CD4-positive, alpha-beta T cell treated with Interleukin-12 subunit alpha and Interleukin-12 subunit beta, for 1 hour (primary cell): ENCODE data around the gene ATPAF1.
"Not testable (repeated sequence)": the region's sequence is repeated elsewhere in the genome, so short reads cannot be mapped to it uniquely, and the experiment has no call there.

ENCODE experiments used
- DNase-seq: peaks from one replicate; pipeline ENCODE4 v3.0.0-alpha.2; 2020

Gene ATPAF1, protein sequence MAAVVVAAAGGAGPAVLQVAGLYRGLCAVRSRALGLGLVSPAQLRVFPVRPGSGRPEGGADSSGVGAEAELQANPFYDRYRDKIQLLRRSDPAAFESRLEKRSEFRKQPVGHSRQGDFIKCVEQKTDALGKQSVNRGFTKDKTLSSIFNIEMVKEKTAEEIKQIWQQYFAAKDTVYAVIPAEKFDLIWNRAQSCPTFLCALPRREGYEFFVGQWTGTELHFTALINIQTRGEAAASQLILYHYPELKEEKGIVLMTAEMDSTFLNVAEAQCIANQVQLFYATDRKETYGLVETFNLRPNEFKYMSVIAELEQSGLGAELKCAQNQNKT

GRCh38 chr1:46667782-46668760, at the start of gene ATPAF1:
ATPAF1 (minus strand) TSS chr1:46668364; CDS start chr1:46668322, 42 bp downstream.
- peak; percentile 72 for DNase-seq

DNA sequence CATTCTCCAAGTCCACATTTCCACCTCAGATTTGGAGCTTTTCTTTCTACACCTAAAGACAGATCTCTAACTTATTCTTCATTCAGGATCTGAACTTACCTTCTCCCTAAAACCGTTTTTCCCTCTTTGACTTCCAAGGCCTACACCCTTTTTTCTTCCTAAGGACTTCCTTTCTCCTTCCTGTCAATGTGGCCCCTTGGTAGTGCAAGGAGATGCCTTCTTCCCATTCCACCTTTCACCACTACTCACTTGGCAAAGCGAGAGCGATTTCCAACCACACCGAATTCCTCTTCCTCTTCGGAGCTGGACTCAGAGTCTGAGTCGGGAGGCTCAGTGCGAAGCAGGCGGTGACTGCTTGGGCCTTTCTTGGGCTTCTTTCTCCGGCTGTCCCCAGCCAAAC, 49.5 kb upstream of the ATPAF1 start:
- DNase-seq = no peak

DNA sequence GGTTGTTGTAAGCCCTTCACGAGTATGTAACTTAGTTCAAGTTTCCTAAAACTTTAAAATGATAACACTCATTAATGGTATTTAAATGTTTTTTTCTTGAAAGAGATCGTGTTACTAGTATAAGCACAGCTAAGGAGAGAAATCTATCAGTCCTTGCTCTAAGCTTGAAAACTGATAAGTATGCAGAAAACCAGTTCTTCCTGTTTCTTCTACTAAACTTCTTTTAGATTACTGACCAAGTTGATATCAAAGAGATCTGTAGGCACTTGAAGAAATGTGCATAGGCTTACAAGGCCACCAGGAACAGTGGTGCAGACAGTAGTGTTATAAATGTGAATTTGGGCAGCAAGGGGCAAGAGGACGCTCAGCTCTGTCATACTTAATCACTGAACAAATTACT, 46.8 kb upstream of the ATPAF1 start:
- DNase-seq = no peak

GRCh38 chr1:46708121-46708520, 40.0 kb upstream of the ATPAF1 start:
- no peak for DNase-seq

GRCh38 chr1:46705408-46705807, 37.2 kb upstream of the ATPAF1 start:
- DNase-seq = no peak

GRCh38 chr1:46703927-46704641, 35.9 kb upstream of the ATPAF1 start:
- DNase-seq = no peak

DNA sequence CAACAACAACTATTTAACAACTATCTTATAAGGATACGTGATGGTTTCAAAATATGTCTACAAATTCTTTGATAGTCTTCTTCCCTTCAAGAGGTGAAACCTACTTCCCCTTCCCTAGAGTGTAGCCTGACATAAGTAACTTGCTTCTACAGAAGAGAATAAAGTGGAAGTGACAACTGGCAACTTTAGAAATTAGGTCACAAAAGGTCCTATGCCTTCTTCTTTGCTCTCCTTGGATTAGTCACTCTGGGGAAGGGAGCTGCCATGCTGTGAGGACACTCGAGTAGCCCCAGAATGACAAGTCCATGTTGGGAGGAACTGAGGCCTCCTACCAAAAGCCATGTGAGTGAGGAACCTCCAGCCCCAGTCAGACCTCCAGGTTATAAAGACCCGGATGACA, 31.5 kb upstream of the ATPAF1 start:
- DNase-seq = no peak

GRCh38 chr1:46697053-46697452, 28.9 kb upstream of the ATPAF1 start:
- DNase-seq = no peak

- not testable (repeated sequence) for DNase-seq
Observed at GRCh38 chr1:46694676-46695075, 26.5 kb upstream of the ATPAF1 start.

DNA sequence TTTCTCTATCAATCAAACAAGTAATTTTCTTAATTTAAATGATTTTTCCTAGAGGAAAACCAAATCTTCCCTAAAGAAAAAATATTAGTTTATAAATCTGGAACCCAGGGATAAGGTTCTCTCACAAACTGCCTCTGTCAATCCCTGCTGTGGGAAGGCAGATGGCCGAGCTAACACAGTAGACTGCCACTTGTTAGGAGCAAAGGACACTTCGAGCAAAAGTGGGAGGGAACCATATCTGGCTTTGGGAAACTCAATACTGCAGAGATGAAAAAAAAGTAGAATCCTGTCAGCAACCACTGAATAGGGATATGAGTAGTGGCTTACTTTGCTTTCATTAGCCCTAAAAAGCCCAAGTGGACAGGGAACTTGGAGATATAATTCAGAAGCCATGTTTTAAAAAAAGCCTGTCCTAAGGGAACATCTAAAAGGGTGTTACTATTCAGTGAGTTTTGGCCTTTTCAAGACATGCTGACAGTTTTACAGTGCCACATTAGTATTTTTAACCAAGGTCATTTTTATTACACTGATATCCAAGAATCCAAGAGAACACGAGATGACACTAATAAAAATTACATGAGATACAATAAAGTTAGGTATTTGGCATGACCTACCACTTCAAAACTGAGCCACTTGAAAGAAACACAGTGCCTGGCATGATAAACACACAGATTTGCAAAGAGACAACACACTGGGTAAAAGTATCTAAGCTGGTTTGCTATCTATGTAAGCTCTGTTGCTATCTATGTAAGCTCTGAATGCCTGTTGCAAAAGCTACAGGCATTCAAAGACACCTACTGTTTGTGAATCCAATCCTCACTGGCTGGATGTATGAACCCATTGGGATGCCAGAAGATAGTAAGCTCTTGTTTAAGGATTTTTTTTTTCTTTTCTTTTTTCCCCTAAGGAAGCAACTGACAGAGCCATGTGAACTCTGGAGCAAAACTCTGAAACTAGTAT, 24.9 kb upstream of the ATPAF1 start:
- no peak for DNase-seq

GRCh38 chr1:46691997-46692790, 24.0 kb upstream of the ATPAF1 start:
- DNase-seq = no peak

- DNase-seq = no peak
Observed at GRCh38 chr1:46690931-46691421, 22.8 kb upstream of the ATPAF1 start.

- no peak for DNase-seq
Observed at GRCh38 chr1:46689897-46690296, 21.7 kb upstream of the ATPAF1 start.

DNA sequence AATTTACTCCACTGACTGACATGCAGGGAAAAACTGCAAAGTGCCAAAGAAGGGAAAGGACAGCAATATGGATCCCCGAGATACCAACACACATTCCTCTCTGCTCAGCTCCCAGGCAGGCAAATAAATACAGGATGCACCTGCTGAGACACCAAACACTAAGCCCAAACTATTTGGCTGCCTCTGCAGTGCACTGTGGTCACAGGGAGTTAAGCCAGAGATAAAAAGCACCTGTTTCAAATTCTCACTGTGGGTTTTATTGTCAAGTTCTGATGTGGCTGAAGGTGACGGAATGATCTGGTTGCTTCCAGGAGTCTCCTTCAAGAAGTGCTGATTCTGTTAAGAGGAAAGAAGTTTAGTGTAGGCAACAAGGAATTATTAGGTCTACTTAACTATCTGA, 21.2 kb upstream of the ATPAF1 start:
- no peak for DNase-seq

DNA sequence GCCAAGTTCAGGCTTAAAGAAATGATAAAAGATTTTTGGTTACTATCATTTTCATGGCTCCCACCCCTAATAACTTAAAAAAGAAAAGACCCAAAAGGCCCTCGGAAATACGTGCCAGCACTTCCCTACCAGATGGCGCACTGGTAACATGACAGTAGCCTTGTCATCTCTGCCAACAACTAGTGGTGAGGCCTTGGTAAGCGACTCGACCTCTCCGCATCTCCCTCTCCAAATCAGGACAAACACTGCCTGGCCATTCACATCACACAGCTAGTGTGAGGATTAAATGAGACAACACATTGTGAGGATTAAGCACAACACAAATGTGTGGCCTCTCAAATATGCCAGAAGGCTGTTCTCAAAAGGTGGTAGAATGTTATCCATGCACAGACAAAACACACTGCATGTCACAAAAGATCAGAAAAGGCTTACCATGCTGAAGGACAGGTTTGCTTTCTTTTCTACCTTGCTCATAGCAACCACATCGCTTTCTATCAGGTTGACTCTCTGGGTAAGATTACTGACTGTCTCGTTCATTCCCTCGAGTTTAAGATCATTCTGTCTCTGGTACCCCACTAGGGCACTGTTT, 19.9 kb upstream of the ATPAF1 start:
- DNase-seq = no peak

- DNase-seq = no peak
Observed at GRCh38 chr1:46687093-46687659, 19.0 kb upstream of the ATPAF1 start.

DNA sequence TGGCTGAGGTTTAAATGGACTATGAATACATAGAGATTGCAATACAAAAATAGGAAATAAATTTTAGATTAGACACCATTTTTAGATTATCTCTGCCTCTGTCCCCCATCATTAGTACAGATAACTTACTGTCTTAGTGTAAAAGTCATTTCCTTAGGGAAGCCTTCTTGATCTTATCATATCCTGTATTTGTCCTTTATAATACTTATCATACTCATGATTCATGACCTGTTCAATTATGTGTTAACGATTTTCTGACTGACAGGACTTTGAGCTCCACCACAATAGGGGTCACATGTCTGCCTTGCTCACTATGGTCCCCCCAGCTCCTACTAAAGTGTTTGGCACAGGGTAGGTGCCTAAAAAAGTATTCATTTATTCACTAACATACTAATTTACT, 18.1 kb upstream of the ATPAF1 start:
- DNase-seq = no peak

GRCh38 chr1:46684670-46685069, 16.5 kb upstream of the ATPAF1 start:
- no peak for DNase-seq

- no peak for DNase-seq
Observed at GRCh38 chr1:46682064-46682463, 13.9 kb upstream of the ATPAF1 start.

GRCh38 chr1:46681333-46682034, 13.3 kb upstream of the ATPAF1 start:
- DNase-seq = no peak
